Measurements from ENCODE around the gene XPC. TPM values are rescaled to one million over a fixed set of nuclear protein-coding genes. Genes with fewer than 3 reads are reported as not detected.

The XPC gene
- total and polyA plus RNA-seq, 2 of the 8 experiments (the other 6 are each of a cell fraction or from before 2014, with no cell fraction given): 8.8 to 27.3 TPM

DNA sequence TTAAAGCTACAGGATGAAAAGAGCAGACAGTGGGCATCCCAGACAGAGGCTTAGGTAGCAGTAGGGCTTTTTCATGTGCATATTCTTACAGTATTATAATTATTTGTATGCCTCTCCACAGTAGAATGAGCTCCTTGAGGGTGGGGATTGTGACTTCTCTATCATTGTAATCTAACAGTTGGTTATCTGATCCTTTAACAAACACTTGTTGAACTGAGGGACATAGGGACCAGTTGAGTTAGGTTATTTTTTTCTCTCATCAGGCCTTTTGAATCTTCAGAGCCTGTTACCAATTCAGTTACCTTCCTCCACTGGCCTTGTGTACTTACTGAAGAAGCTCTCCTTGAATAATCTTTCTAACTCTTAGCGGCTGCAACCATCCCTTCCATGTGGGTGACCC, 1.4 kb upstream of the XPC start (continued):
- TF ChIP-seq KDM5A (IDR thresholded peaks at IDR 0.05; ENCODE audit: low read length) (no peak), RBBP5 (IDR thresholded peaks at IDR 0.05; ENCODE audit: borderline replicate concordance, low read depth, low read length) (no peak)

Measured in H1 (cell line).